ENCODE measurements around the gene C19orf47. TPM values are rescaled to one million over a fixed set of nuclear protein-coding genes. Genes with fewer than 3 reads are reported as not detected.

The C19orf47 gene
- total RNA-seq, 1 experiment from 2014 or later: 18.0 TPM

GRCh38 chr19:40283414-40284250 is 64.6 kb downstream of the C19orf47 start:
- Histone ChIP-seq H3K9ac (ENCODE audit: low read length) (peak overlapping the region; percentile 94), H3K4me1 (ENCODE audit: control insufficient read depth in 1 of 2, insufficient read depth in 2 of 2, low read length in 2 of 2) (peaks cover 11 to 18% of the 10 kb centered on the region in 2 experiments), H3K4me3 (replicated peaks in 1 of 2; ENCODE audit: low read depth in 1 of 2, low read length in 2 of 2) (peak overlapping the region; percentile 93 to 97), H3K27me3 (ENCODE audit: insufficient read depth, low read length) (no peaks in the 10 kb centered on the region), H3K36me3 (ENCODE audit: control insufficient read depth in 1 of 2, insufficient read depth in 2 of 2, low read length in 2 of 2) (peaks cover 0 to 4% of the 10 kb centered on the region in 2 experiments; a peak in 1 of 4 replicates), H3K27ac (ENCODE audit: low read depth, low read length) (peak overlapping the region; percentile 91), H3K4me2 (ENCODE audit: low read length) (peak overlapping the region; percentile 98), H2AFZ (ENCODE audit: low read depth, low read length, poor library complexity, severe bottlenecking) (no peak overlapping the region), H4K20me1 (ENCODE audit: insufficient read depth) (no peaks in the 10 kb centered on the region), H3K79me2 (ENCODE audit: insufficient read depth, low read length) (peaks cover 63% of the 10 kb centered on the region), H3K9me2 (ENCODE audit: insufficient read depth) (no peaks in the 10 kb centered on the region), H3K9me3 (ENCODE audit: control insufficient read depth in 1 of 2, insufficient read depth in 1 of 2, low read depth in 1 of 2, low read length in 2 of 2) (no peaks in the 10 kb centered on the region)
- TF ChIP-seq RAD21 (IDR thresholded peaks at IDR 0.05; ENCODE audit: low read depth) (no peak), EZH2phosphoT487 (IDR thresholded peaks at IDR 0.05; ENCODE audit: borderline replicate concordance) (no peak), EZH2 (IDR thresholded peaks at IDR 0.05) (no peak), SIN3A (IDR thresholded peaks at IDR 0.05; ENCODE audit: low read depth) (no peak), ZBTB33 (IDR thresholded peaks at IDR 0.05; ENCODE audit: extremely low read depth, insufficient replicate concordance, low read length) (no peak), POLR2AphosphoS5 (IDR thresholded peaks at IDR 0.05; ENCODE audit: low read depth, low read length) (no peak), CBX3 (IDR thresholded peaks at IDR 0.05; ENCODE audit: low read depth) (no peak), TCF7L2 (IDR thresholded peaks at IDR 0.05; ENCODE audit: borderline replicate concordance, extremely low read depth, insufficient read depth, insufficient read length) (no peak)
- TF ChIP-seq, protein P1, sequence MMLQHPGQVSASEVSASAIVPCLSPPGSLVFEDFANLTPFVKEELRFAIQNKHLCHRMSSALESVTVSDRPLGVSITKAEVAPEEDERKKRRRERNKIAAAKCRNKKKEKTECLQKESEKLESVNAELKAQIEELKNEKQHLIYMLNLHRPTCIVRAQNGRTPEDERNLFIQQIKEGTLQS (IDR thresholded peaks at IDR 0.05): no peak
- TF ChIP-seq, protein P2, sequence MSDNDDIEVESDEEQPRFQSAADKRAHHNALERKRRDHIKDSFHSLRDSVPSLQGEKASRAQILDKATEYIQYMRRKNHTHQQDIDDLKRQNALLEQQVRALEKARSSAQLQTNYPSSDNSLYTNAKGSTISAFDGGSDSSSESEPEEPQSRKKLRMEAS (IDR thresholded peaks at IDR 0.05): no peak
- TF ChIP-seq, protein P3, sequence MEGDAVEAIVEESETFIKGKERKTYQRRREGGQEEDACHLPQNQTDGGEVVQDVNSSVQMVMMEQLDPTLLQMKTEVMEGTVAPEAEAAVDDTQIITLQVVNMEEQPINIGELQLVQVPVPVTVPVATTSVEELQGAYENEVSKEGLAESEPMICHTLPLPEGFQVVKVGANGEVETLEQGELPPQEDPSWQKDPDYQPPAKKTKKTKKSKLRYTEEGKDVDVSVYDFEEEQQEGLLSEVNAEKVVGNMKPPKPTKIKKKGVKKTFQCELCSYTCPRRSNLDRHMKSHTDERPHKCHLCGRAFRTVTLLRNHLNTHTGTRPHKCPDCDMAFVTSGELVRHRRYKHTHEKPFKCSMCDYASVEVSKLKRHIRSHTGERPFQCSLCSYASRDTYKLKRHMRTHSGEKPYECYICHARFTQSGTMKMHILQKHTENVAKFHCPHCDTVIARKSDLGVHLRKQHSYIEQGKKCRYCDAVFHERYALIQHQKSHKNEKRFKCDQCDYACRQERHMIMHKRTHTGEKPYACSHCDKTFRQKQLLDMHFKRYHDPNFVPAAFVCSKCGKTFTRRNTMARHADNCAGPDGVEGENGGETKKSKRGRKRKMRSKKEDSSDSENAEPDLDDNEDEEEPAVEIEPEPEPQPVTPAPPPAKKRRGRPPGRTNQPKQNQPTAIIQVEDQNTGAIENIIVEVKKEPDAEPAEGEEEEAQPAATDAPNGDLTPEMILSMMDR (IDR thresholded peaks at IDR 0.05 in 2 of 3, conservative IDR thresholded peaks at IDR 0.05 in 1 of 3; ENCODE audit: borderline replicate concordance in 1 of 3, insufficient read depth in 1 of 3, low read depth in 2 of 3, low read length in 2 of 3): no peak
- TF ChIP-seq, protein P4, sequence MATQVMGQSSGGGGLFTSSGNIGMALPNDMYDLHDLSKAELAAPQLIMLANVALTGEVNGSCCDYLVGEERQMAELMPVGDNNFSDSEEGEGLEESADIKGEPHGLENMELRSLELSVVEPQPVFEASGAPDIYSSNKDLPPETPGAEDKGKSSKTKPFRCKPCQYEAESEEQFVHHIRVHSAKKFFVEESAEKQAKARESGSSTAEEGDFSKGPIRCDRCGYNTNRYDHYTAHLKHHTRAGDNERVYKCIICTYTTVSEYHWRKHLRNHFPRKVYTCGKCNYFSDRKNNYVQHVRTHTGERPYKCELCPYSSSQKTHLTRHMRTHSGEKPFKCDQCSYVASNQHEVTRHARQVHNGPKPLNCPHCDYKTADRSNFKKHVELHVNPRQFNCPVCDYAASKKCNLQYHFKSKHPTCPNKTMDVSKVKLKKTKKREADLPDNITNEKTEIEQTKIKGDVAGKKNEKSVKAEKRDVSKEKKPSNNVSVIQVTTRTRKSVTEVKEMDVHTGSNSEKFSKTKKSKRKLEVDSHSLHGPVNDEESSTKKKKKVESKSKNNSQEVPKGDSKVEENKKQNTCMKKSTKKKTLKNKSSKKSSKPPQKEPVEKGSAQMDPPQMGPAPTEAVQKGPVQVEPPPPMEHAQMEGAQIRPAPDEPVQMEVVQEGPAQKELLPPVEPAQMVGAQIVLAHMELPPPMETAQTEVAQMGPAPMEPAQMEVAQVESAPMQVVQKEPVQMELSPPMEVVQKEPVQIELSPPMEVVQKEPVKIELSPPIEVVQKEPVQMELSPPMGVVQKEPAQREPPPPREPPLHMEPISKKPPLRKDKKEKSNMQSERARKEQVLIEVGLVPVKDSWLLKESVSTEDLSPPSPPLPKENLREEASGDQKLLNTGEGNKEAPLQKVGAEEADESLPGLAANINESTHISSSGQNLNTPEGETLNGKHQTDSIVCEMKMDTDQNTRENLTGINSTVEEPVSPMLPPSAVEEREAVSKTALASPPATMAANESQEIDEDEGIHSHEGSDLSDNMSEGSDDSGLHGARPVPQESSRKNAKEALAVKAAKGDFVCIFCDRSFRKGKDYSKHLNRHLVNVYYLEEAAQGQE (IDR thresholded peaks at IDR 0.05; ENCODE audit: low read depth): no peak
- CTCF ChIA-PET: interaction anchor here (0.5 to 0.9 kb wide), 2 partner anchors 66 to 265 kb away, joined by 3 read pairs; no protein-coding TSS in a partner anchor
- RAD21 ChIA-PET (ENCODE audit: low non-redundant PET in 1 of 2, low total read pairs in 2 of 2, uncharacterized antibody in 2 of 2, unreplicated experiment in 2 of 2): no interaction called here
- no peak for DNase-seq (ENCODE audit: low read depth, low spot score)
- ATAC-seq: no peak
- POLR2A ChIA-PET: interaction anchor here (1.0 kb wide), 1 partner anchor 8 kb away, joined by 3 read pairs; no protein-coding TSS in a partner anchor
- no TSS peak for BruUV-seq (replicated peaks)
- intact Hi-C loops (cut with micrococcal nuclease): no loop called here
